ENCODE data around the gene SAXO1. TPM values are rescaled to one million over a fixed set of nuclear protein-coding genes. Genes with fewer than 3 reads are reported as not detected.

The SAXO1 gene
- polyA plus RNA-seq, 1 donor from 2014 or later: not detected

- Histone ChIP-seq H3K79me2 (replicated peaks; ENCODE audit: insufficient read depth, low read length) (no peaks in the 10 kb centered on the region), H3F3A (ENCODE audit: insufficient read depth, low read length, poor library complexity, severe bottlenecking) (no peaks in the 10 kb centered on the region), H3K9me3 (ENCODE audit: low read length) (no peaks in the 10 kb centered on the region), H3K36me3 (ENCODE audit: insufficient read depth, low read length) (no peaks in the 10 kb centered on the region), H4K20me1 (ENCODE audit: insufficient read depth) (no peaks in the 10 kb centered on the region), H3K27ac (ENCODE audit: low read length) (no peak overlapping the region), H3K4me3 (ENCODE audit: low read length) (no peak overlapping the region), H3K4me2 (ENCODE audit: low read length) (no peak overlapping the region), H3K9ac (ENCODE audit: low read length) (no peak overlapping the region), H3K27me3 (ENCODE audit: insufficient read depth, low read depth, low read length) (no peaks in the 10 kb centered on the region), H3K9me2 (ENCODE audit: insufficient read depth, low read length) (no peaks in the 10 kb centered on the region), H2AFZ (ENCODE audit: low read depth, low read length) (no peak overlapping the region)
- TF ChIP-seq TAF1 (IDR thresholded peaks at IDR 0.05; ENCODE audit: low read depth): no peak
- TF ChIP-seq EZH2 (IDR thresholded peaks at IDR 0.05; ENCODE audit: borderline replicate concordance, insufficient read depth, low read length, poor library complexity, severe bottlenecking): no peak
- TF ChIP-seq RAD21 (conservative IDR thresholded peaks at IDR 0.05): no peak
- TF ChIP-seq, protein P1, sequence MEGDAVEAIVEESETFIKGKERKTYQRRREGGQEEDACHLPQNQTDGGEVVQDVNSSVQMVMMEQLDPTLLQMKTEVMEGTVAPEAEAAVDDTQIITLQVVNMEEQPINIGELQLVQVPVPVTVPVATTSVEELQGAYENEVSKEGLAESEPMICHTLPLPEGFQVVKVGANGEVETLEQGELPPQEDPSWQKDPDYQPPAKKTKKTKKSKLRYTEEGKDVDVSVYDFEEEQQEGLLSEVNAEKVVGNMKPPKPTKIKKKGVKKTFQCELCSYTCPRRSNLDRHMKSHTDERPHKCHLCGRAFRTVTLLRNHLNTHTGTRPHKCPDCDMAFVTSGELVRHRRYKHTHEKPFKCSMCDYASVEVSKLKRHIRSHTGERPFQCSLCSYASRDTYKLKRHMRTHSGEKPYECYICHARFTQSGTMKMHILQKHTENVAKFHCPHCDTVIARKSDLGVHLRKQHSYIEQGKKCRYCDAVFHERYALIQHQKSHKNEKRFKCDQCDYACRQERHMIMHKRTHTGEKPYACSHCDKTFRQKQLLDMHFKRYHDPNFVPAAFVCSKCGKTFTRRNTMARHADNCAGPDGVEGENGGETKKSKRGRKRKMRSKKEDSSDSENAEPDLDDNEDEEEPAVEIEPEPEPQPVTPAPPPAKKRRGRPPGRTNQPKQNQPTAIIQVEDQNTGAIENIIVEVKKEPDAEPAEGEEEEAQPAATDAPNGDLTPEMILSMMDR (IDR thresholded peaks at IDR 0.05; ENCODE audit: poor library complexity, severe bottlenecking): no peak
- TF ChIP-seq POLR2AphosphoS5 (IDR thresholded peaks at IDR 0.05): no peak
- TF ChIP-seq SMC3 (conservative IDR thresholded peaks at IDR 0.05; ENCODE audit: poor library complexity): no peak
- no peak for TF ChIP-seq MXI1 (conservative IDR thresholded peaks at IDR 0.05; ENCODE audit: poor library complexity, severe bottlenecking)
- TF ChIP-seq EP300 (conservative IDR thresholded peaks at IDR 0.05; ENCODE audit: poor library complexity, severe bottlenecking): no peak
- TF ChIP-seq, protein P2, sequence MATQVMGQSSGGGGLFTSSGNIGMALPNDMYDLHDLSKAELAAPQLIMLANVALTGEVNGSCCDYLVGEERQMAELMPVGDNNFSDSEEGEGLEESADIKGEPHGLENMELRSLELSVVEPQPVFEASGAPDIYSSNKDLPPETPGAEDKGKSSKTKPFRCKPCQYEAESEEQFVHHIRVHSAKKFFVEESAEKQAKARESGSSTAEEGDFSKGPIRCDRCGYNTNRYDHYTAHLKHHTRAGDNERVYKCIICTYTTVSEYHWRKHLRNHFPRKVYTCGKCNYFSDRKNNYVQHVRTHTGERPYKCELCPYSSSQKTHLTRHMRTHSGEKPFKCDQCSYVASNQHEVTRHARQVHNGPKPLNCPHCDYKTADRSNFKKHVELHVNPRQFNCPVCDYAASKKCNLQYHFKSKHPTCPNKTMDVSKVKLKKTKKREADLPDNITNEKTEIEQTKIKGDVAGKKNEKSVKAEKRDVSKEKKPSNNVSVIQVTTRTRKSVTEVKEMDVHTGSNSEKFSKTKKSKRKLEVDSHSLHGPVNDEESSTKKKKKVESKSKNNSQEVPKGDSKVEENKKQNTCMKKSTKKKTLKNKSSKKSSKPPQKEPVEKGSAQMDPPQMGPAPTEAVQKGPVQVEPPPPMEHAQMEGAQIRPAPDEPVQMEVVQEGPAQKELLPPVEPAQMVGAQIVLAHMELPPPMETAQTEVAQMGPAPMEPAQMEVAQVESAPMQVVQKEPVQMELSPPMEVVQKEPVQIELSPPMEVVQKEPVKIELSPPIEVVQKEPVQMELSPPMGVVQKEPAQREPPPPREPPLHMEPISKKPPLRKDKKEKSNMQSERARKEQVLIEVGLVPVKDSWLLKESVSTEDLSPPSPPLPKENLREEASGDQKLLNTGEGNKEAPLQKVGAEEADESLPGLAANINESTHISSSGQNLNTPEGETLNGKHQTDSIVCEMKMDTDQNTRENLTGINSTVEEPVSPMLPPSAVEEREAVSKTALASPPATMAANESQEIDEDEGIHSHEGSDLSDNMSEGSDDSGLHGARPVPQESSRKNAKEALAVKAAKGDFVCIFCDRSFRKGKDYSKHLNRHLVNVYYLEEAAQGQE (IDR thresholded peaks at IDR 0.05; ENCODE audit: borderline replicate concordance): no peak
Measured at GRCh38 chr9:18906656-18907395, 126.2 kb downstream of the SAXO1 start.

- no peak overlapping the region for H3K27ac ChIP-seq (ENCODE audit: low read length)
- no peaks in the 10 kb centered on the region for H3K9me3 ChIP-seq (ENCODE audit: low read length)
- H3K27me3 ChIP-seq (ENCODE audit: insufficient read depth, low read depth, low read length): no peaks in the 10 kb centered on the region
- no peak overlapping the region for H3K9ac ChIP-seq (ENCODE audit: low read length)
- no peak for TF ChIP-seq EP300 (conservative IDR thresholded peaks at IDR 0.05; ENCODE audit: poor library complexity, severe bottlenecking)
- TF ChIP-seq, protein P1 (IDR thresholded peaks at IDR 0.05; ENCODE audit: poor library complexity, severe bottlenecking): no peak
- no peak for TF ChIP-seq POLR2AphosphoS5 (IDR thresholded peaks at IDR 0.05)
- no peak for TF ChIP-seq EZH2 (IDR thresholded peaks at IDR 0.05; ENCODE audit: borderline replicate concordance, insufficient read depth, low read length, poor library complexity, severe bottlenecking)
- no peak for TF ChIP-seq RAD21 (conservative IDR thresholded peaks at IDR 0.05)
- no peak for TF ChIP-seq SMC3 (conservative IDR thresholded peaks at IDR 0.05; ENCODE audit: poor library complexity)
- TF ChIP-seq MXI1 (conservative IDR thresholded peaks at IDR 0.05; ENCODE audit: poor library complexity, severe bottlenecking): no peak
- no peaks in the 10 kb centered on the region for H3F3A ChIP-seq (ENCODE audit: insufficient read depth, low read length, poor library complexity, severe bottlenecking)
- no peaks in the 10 kb centered on the region for H4K20me1 ChIP-seq (ENCODE audit: insufficient read depth)
- no peak overlapping the region for H2AFZ ChIP-seq (ENCODE audit: low read depth, low read length)
- no peak overlapping the region for H3K4me2 ChIP-seq (ENCODE audit: low read length)
- no peaks in the 10 kb centered on the region for H3K36me3 ChIP-seq (ENCODE audit: insufficient read depth, low read length)
- H3K79me2 ChIP-seq (replicated peaks; ENCODE audit: insufficient read depth, low read length): no peaks in the 10 kb centered on the region
- no peak overlapping the region for H3K4me3 ChIP-seq (ENCODE audit: low read length)
- H3K9me2 ChIP-seq (ENCODE audit: insufficient read depth, low read length): no peaks in the 10 kb centered on the region
Measured at GRCh38 chr9:18905883-18906629, 127.0 kb downstream of the SAXO1 start.

Measured in neural cell (in vitro differentiated cells).